SK-N-SH treated with all-trans-retinoic acid at 6 μM for 48 hours (cell line): ENCODE data around the gene BICC1.

Experiments used
- ATAC-seq: fragments of 200-7000 bp; cut with Tn5 transposase; 3 replicates; pipeline ENCODE4 v1.9.1; 2020; ENCODE audit warnings: mild to moderate bottlenecking, moderate library complexity
- ARNTL ChIP-seq: fragments of 450-650 bp; formaldehyde crosslinking; IDR thresholded peaks from 2 replicates; pipeline ENCODE4 v1.5.0; 2020; ENCODE audit warnings: low read depth, mild to moderate bottlenecking, moderate library complexity, borderline replicate concordance
- CSDC2 ChIP-seq: fragments of 250-450 bp; sonication (Bioruptor Pico); IDR thresholded peaks from 2 replicates; pipeline ENCODE4 v1.5.0; 2020; ENCODE audit warnings: mild to moderate bottlenecking, moderate library complexity
- ESRRG ChIP-seq: fragments of 250-450 bp; sonication (Bioruptor Pico); IDR thresholded peaks from 2 replicates; pipeline ENCODE4 v1.6.1; 2021; ENCODE audit warnings: mild to moderate bottlenecking
- GLIS3 ChIP-seq: fragments of 250-450 bp; sonication (Bioruptor Pico); IDR thresholded peaks from 2 replicates; pipeline ENCODE4 v1.5.0; 2020; ENCODE audit warnings: mild to moderate bottlenecking, moderate library complexity
- OSR1 ChIP-seq: fragments of 250-450 bp; sonication (Bioruptor Pico); IDR thresholded peaks from 2 replicates; pipeline ENCODE4 v1.8.0; 2022; ENCODE audit warnings: moderate library complexity, mild to moderate bottlenecking, inconsistent platforms
- PPARA ChIP-seq: fragments of 250-450 bp; sonication (Bioruptor Pico); IDR thresholded peaks from 2 replicates; pipeline ENCODE4 v1.5.0; 2020; ENCODE audit warnings: mild to moderate bottlenecking, borderline replicate concordance
- TCF4 ChIP-seq: fragments of 250-450 bp; sonication (Bioruptor Pico); IDR thresholded peaks from 2 replicates; pipeline ENCODE4 v1.8.0; 2021; ENCODE audit warnings: mild to moderate bottlenecking, moderate library complexity, borderline replicate concordance
- TOX ChIP-seq: fragments of 250-450 bp; sonication (Bioruptor Pico); IDR thresholded peaks from 2 replicates; pipeline ENCODE4 v1.8.0; 2021; ENCODE audit warnings: mild to moderate bottlenecking, moderate library complexity, borderline replicate concordance
- ZC3H10 ChIP-seq: fragments of 250-450 bp; sonication (Bioruptor Pico); IDR thresholded peaks from 2 replicates; pipeline ENCODE4 v1.5.1; 2021; ENCODE audit warnings: mild to moderate bottlenecking, moderate library complexity
- ZFP3 ChIP-seq: fragments of 250-450 bp; sonication (Bioruptor Pico); IDR thresholded peaks from 2 replicates; pipeline ENCODE4 v1.5.0; 2020; ENCODE audit warnings: mild to moderate bottlenecking, moderate library complexity
- ZFP30 ChIP-seq: fragments of 450-650 bp; formaldehyde crosslinking; IDR thresholded peaks from 2 replicates; pipeline ENCODE4 v1.5.0; 2022; ENCODE audit warnings: mild to moderate bottlenecking, moderate library complexity
- ZNF565 ChIP-seq: fragments of 450-650 bp; formaldehyde crosslinking; conservative IDR thresholded peaks from 2 replicates; pipeline ENCODE4 v1.5.0; 2020; ENCODE audit warnings: low read depth, mild to moderate bottlenecking, moderate library complexity
- ZNF70 ChIP-seq: fragments of 450-650 bp; formaldehyde crosslinking; IDR thresholded peaks from 2 replicates; pipeline ENCODE4 v1.5.0; 2020; ENCODE audit warnings: mild to moderate bottlenecking, moderate library complexity
- ZNF8 ChIP-seq: fragments of 450-650 bp; formaldehyde crosslinking; IDR thresholded peaks from 2 replicates; pipeline ENCODE4 v1.5.0; 2020; ENCODE audit warnings: mild to moderate bottlenecking, moderate library complexity
- TF ChIP-seq, protein P1 (sequence below): fragments of 250-450 bp; sonication (Bioruptor Pico); IDR thresholded peaks from 2 replicates; pipeline ENCODE4 v1.8.0; 2021; ENCODE audit warnings: low read depth, mild to moderate bottlenecking, moderate library complexity, borderline replicate concordance
- TF ChIP-seq, protein P2 (sequence below): fragments of 250-450 bp; sonication (Bioruptor Pico); IDR thresholded peaks from 2 replicates; pipeline ENCODE4 v1.5.1; 2021; ENCODE audit warnings: mild to moderate bottlenecking, moderate library complexity
- TF ChIP-seq, protein P3 (sequence below): fragments of 250-450 bp; sonication (Bioruptor Pico); IDR thresholded peaks from 2 replicates; pipeline ENCODE4 v1.8.0; 2020; ENCODE audit warnings: mild to moderate bottlenecking, moderate library complexity, borderline replicate concordance
- TF ChIP-seq, protein P4 (sequence below): fragments of 250-450 bp; sonication (Bioruptor Pico); IDR thresholded peaks from 2 replicates; pipeline ENCODE4 v1.5.0; 2020; ENCODE audit warnings: mild to moderate bottlenecking, moderate library complexity

Gene BICC1

GRCh38 chr10:58556516-58557165 lies 44.0 kb downstream of the BICC1 start:
- no peak for ATAC-seq
- TF ChIP-seq ARNTL (CRISPR knock-in tag), result no peak
- no peak for TF ChIP-seq ZNF70
- TF ChIP-seq CSDC2 (CRISPR knock-in tag), result no peak
- TF ChIP-seq ZNF565 (CRISPR knock-in tag), result no peak
- no peak for TF ChIP-seq GLIS3 (CRISPR knock-in tag)
- no peak for TF ChIP-seq ESRRG
- TF ChIP-seq PPARA (CRISPR knock-in tag), result no peak
- no peak for TF ChIP-seq ZFP3 (CRISPR knock-in tag)
- TF ChIP-seq, protein P1, sequence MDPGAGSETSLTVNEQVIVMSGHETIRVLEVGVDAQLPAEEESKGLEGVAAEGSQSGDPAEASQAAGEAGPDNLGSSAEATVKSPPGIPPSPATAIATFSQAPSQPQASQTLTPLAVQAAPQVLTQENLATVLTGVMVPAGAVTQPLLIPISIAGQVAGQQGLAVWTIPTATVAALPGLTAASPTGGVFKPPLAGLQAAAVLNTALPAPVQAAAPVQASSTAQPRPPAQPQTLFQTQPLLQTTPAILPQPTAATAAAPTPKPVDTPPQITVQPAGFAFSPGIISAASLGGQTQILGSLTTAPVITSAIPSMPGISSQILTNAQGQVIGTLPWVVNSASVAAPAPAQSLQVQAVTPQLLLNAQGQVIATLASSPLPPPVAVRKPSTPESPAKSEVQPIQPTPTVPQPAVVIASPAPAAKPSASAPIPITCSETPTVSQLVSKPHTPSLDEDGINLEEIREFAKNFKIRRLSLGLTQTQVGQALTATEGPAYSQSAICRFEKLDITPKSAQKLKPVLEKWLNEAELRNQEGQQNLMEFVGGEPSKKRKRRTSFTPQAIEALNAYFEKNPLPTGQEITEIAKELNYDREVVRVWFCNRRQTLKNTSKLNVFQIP (CRISPR knock-in tag), result no peak
- TF ChIP-seq ZC3H10 (CRISPR knock-in tag), result no peak

- TF ChIP-seq, protein P2, sequence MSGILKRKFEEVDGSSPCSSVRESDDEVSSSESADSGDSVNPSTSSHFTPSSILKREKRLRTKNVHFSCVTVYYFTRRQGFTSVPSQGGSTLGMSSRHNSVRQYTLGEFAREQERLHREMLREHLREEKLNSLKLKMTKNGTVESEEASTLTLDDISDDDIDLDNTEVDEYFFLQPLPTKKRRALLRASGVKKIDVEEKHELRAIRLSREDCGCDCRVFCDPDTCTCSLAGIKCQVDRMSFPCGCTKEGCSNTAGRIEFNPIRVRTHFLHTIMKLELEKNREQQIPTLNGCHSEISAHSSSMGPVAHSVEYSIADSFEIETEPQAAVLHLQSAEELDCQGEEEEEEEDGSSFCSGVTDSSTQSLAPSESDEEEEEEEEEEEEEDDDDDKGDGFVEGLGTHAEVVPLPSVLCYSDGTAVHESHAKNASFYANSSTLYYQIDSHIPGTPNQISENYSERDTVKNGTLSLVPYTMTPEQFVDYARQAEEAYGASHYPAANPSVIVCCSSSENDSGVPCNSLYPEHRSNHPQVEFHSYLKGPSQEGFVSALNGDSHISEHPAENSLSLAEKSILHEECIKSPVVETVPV, result no peak
- TF ChIP-seq ESRRG (no peak), ZNF70 (no peak), ZNF8 (no peak)
- TF ChIP-seq, protein P3, sequence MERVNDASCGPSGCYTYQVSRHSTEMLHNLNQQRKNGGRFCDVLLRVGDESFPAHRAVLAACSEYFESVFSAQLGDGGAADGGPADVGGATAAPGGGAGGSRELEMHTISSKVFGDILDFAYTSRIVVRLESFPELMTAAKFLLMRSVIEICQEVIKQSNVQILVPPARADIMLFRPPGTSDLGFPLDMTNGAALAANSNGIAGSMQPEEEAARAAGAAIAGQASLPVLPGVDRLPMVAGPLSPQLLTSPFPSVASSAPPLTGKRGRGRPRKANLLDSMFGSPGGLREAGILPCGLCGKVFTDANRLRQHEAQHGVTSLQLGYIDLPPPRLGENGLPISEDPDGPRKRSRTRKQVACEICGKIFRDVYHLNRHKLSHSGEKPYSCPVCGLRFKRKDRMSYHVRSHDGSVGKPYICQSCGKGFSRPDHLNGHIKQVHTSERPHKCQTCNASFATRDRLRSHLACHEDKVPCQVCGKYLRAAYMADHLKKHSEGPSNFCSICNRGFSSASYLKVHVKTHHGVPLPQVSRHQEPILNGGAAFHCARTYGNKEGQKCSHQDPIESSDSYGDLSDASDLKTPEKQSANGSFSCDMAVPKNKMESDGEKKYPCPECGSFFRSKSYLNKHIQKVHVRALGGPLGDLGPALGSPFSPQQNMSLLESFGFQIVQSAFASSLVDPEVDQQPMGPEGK (CRISPR knock-in tag), result no peak
- TF ChIP-seq, protein P4, sequence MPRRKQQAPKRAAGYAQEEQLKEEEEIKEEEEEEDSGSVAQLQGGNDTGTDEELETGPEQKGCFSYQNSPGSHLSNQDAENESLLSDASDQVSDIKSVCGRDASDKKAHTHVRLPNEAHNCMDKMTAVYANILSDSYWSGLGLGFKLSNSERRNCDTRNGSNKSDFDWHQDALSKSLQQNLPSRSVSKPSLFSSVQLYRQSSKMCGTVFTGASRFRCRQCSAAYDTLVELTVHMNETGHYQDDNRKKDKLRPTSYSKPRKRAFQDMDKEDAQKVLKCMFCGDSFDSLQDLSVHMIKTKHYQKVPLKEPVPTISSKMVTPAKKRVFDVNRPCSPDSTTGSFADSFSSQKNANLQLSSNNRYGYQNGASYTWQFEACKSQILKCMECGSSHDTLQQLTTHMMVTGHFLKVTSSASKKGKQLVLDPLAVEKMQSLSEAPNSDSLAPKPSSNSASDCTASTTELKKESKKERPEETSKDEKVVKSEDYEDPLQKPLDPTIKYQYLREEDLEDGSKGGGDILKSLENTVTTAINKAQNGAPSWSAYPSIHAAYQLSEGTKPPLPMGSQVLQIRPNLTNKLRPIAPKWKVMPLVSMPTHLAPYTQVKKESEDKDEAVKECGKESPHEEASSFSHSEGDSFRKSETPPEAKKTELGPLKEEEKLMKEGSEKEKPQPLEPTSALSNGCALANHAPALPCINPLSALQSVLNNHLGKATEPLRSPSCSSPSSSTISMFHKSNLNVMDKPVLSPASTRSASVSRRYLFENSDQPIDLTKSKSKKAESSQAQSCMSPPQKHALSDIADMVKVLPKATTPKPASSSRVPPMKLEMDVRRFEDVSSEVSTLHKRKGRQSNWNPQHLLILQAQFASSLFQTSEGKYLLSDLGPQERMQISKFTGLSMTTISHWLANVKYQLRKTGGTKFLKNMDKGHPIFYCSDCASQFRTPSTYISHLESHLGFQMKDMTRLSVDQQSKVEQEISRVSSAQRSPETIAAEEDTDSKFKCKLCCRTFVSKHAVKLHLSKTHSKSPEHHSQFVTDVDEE (CRISPR knock-in tag), result no peak
- TF ChIP-seq, protein P1 (CRISPR knock-in tag), result no peak
- ATAC-seq, result no peak
These were observed 45.0 kb downstream of the BICC1 start for GRCh38 chr10:58557714-58558113.

DNA sequence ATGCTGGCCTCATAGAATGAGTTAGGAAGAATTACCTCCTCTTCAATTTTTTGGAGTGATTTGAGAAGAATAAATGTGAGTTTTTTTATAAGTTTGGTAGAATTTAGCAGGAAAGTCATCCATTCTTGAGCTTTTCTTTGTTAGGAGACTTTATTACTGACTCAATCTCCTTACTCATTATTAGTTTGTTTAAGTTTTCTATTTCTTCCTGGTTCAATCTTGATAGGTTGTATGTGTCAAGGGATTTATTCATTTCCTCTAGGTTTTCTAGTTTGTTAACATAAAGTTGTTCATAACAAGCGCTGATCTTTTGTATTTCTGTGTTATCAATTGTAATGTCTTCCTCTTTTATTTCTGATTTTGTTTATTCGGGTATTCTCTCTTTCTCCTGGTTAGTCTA lies 47.4 kb downstream of the BICC1 start:
- TF ChIP-seq ESRRG, result no peak
- no peak for TF ChIP-seq GLIS3 (CRISPR knock-in tag)
- TF ChIP-seq, protein P2, result no peak
- TF ChIP-seq ZNF565 (CRISPR knock-in tag), result no peak
- no peak for TF ChIP-seq ZNF70
- TF ChIP-seq OSR1 (CRISPR knock-in tag), result no peak
- no peak for TF ChIP-seq TCF4 (CRISPR knock-in tag)
- no peak for TF ChIP-seq ZFP30 (CRISPR knock-in tag)
- no peak for TF ChIP-seq TOX (CRISPR knock-in tag)
- ATAC-seq, result no peak
